GM12801 (cell line): ENCODE data around the gene FARS2.

Source experiments
- TF ChIP-seq, protein P1 (sequence below): IDR thresholded peaks from one replicate; pipeline ENCODE4 v1.5.1; 2011; ENCODE audit warnings: control low read depth; ENCODE audit not compliant: insufficient read length; ENCODE audit errors: extremely low read depth

The FARS2 gene

DNA sequence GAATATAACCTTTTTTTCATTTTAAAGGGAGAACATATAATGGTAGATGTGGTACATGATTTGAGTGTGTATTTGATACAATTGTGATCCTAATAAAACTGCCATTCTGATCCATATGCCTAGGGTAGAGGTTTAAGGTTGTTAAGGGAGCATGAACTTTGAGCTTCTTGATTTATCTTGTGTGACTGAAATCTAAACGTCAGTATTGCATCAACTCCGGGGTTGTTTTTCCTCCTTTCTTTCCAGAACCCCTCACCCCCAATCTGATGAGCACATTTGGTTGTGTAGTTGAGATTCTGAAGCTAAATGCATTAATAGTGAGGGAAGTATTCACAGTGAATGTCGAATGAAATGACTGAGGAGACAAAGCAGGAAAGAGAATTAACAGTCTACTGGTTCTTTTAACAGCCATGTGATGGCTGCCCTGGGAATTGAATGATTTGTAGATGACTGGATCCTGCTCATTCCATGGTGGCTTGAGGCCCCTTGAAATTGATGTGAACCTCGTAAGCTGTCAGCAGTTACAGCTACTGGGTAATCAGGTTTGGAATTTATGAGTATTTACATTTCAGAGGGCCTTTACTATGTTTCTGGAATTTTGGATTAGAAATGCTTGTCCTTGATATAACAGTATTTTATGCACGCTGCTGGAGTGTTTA is 44.8 kb downstream of the FARS2 start:
- TF ChIP-seq, protein P1, sequence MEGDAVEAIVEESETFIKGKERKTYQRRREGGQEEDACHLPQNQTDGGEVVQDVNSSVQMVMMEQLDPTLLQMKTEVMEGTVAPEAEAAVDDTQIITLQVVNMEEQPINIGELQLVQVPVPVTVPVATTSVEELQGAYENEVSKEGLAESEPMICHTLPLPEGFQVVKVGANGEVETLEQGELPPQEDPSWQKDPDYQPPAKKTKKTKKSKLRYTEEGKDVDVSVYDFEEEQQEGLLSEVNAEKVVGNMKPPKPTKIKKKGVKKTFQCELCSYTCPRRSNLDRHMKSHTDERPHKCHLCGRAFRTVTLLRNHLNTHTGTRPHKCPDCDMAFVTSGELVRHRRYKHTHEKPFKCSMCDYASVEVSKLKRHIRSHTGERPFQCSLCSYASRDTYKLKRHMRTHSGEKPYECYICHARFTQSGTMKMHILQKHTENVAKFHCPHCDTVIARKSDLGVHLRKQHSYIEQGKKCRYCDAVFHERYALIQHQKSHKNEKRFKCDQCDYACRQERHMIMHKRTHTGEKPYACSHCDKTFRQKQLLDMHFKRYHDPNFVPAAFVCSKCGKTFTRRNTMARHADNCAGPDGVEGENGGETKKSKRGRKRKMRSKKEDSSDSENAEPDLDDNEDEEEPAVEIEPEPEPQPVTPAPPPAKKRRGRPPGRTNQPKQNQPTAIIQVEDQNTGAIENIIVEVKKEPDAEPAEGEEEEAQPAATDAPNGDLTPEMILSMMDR = no peak

DNA sequence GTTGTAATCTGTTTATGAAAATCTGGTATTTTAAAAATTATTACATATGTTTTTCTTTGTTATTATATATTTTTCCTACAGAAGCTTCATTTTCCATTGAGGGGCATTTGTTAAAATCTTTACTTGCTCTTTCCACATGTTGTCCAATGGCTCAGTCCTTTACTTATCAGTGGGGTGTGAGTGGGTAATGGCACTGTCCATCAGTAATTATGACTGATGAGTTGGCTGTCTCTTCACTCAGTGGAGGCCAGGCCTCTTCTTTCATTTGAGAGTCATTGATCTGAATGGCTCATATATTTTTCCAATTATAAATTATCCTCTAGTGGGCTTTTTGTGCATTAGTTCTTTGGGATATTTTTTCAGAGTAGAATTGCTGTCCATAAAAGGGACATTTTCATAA is 45.7 kb downstream of the FARS2 start:
- TF ChIP-seq, protein P1 = no peak

GRCh38 chr6:5308066-5308465 is 46.8 kb downstream of the FARS2 start:
- TF ChIP-seq, protein P1 = no peak

- TF ChIP-seq, protein P1 = no peak
Measured at GRCh38 chr6:5314191-5314865, 53.0 kb downstream of the FARS2 start.

DNA sequence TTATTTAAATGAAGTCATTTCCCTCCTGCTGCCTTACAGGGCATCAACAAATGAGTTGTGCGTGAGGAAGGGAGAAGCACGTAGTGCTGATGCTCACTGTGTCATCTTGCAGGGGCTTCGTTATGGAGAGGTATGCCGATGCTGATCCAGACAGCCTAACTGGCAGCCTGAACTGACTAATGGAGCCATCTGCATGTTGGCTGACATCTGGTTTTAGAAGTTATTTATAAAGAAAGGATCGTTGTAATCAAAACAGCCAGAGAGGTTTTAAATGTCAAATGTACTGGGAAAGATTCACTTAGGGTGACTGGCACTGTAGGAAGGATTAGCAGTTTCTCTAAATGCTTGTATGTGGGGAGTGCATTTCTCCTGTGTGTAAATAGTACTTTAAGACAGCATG is 54.6 kb downstream of the FARS2 start:
- TF ChIP-seq, protein P1 = no peak

DNA sequence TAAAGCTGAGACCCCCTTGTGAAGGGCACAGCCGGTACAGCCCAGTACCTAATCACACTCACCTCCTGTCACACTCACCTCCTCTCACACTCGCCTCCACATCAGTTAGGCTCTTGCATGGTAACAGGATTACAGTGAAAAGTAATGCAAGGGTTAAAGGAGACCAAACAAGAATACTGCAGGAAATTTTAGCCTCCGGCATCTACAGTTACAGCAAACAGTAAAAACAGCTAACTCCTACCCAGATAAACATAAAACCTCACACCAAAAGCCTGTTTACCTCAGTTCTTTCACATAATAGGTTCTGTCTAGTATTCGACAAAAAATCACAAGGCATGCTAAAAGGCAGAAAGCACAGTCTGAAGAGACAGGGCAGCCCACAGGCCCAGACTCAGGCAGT is 55.6 kb downstream of the FARS2 start:
- TF ChIP-seq, protein P1 = no peak

DNA sequence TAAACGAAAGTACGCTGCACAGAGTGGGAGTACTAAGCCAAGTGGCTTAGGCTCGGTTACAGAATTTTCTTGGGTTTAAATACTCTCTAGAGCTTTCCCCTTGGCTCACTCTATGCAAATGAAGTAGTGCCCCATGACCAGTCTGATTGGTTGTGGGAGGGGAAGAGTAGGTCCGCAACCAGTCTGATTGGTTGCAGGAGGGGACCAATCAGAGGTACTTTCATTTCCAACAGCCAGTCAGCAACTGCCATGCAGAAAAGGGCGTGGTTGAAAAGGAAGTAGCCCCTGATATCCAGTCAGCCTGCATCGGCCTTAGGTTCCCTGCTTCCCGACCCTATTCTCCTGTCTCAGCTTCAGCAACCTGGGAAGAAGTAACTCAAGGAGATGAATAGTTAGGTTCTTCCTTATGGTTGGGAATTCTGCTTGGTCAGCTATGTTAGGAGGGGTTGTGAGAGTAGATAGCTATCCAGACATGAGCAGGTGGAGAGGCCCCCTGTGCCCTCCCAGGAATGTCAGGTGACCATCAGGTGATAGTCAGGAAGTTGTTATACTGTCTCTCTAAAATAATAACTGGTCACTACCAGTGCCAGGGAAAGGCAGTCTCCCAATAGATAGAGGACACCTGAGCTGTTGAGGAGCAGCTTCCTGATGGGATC is 57.4 kb downstream of the FARS2 start:
- TF ChIP-seq, protein P1 = no peak
